ENCODE data around the gene AOC2.

- TF ChIP-seq, protein P1, sequence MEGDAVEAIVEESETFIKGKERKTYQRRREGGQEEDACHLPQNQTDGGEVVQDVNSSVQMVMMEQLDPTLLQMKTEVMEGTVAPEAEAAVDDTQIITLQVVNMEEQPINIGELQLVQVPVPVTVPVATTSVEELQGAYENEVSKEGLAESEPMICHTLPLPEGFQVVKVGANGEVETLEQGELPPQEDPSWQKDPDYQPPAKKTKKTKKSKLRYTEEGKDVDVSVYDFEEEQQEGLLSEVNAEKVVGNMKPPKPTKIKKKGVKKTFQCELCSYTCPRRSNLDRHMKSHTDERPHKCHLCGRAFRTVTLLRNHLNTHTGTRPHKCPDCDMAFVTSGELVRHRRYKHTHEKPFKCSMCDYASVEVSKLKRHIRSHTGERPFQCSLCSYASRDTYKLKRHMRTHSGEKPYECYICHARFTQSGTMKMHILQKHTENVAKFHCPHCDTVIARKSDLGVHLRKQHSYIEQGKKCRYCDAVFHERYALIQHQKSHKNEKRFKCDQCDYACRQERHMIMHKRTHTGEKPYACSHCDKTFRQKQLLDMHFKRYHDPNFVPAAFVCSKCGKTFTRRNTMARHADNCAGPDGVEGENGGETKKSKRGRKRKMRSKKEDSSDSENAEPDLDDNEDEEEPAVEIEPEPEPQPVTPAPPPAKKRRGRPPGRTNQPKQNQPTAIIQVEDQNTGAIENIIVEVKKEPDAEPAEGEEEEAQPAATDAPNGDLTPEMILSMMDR (IDR thresholded peaks at IDR 0.05): no peak
- TF ChIP-seq EP300 (IDR thresholded peaks at IDR 0.05): no peak
These were observed 28.9 kb downstream of the AOC2 start for GRCh38 chr17:42873315-42873714.
